GM12891 (cell line): ENCODE data around the gene CPM.

Source experiments
- POLR2A ChIP-seq: IDR thresholded peaks from 2 replicates; pipeline ENCODE4 v1.6.1; 2011; ENCODE audit warnings: low read depth, low read length, control low read depth
- POLR2AphosphoS5 ChIP-seq: IDR thresholded peaks from 2 replicates; pipeline ENCODE4 v1.6.1; 2011; ENCODE audit warnings: low read depth, low read length, control low read depth
- TAF1 ChIP-seq: IDR thresholded peaks from 2 replicates; pipeline ENCODE4 v1.6.1; 2011; ENCODE audit warnings: low read depth, low read length, control low read depth

GRCh38 chr12:68832504-68832867, 100.5 kb downstream of the CPM start:
- TF ChIP-seq POLR2AphosphoS5: no peak
- no peak for TF ChIP-seq POLR2A
- no peak for TF ChIP-seq TAF1
